GM12878 (cell line): ENCODE results near the gene LSP1.

Source experiments
- CTCF ChIP-seq, 3 experiments: IDR thresholded peaks in 2 of 3; conservative IDR thresholded peaks in 1 of 3; 2 replicates each; pipeline ENCODE4 v1.5.1; 2011; ENCODE audit warnings: low read depth in 3 of 3, low read length in 3 of 3, mild to moderate bottlenecking in 3 of 3, control low read depth in 2 of 3, moderate library complexity in 2 of 3, inconsistent platforms in 1 of 3, mixed read lengths in 1 of 3; ENCODE audit not compliant: control insufficient read depth in 2 of 3, insufficient read depth in 1 of 3; ENCODE audit errors: extremely low read depth in 1 of 3
- KDM1A ChIP-seq: fragments of 200-600 bp; sonication (generic); IDR thresholded peaks from 2 replicates; pipeline ENCODE4 v1.6.1; 2016; ENCODE audit warnings: borderline replicate concordance
- NFXL1 ChIP-seq: fragments of 450-650 bp; IDR thresholded peaks from 2 replicates; pipeline ENCODE4 v1.6.1; 2017; ENCODE audit warnings: antibody characterized with exemption, mild to moderate bottlenecking, borderline replicate concordance
- NR2C1 ChIP-seq: fragments of 450-650 bp; IDR thresholded peaks from 2 replicates; pipeline ENCODE4 v1.6.1; 2017; ENCODE audit warnings: antibody characterized with exemption, mild to moderate bottlenecking, moderate library complexity
- PBX3 ChIP-seq: IDR thresholded peaks from 2 replicates; pipeline ENCODE4 v1.6.1; 2011; ENCODE audit warnings: mild to moderate bottlenecking, low read depth, low read length, moderate library complexity; ENCODE audit not compliant: insufficient replicate concordance
- POLR2AphosphoS5 ChIP-seq: IDR thresholded peaks from 2 replicates; pipeline ENCODE4 v1.6.1; 2011; ENCODE audit warnings: mild to moderate bottlenecking, low read length, inconsistent platforms
- STAT3 ChIP-seq: IDR thresholded peaks from 2 replicates; pipeline ENCODE4 v1.6.1; 2011; ENCODE audit warnings: low read depth, low read length, improper control_type of control experiment
- ZNF384 ChIP-seq: IDR thresholded peaks from 2 replicates; pipeline ENCODE4 v1.6.1; 2012; ENCODE audit warnings: low read depth, mild to moderate bottlenecking, low read length, improper control_type of control experiment, borderline replicate concordance

GRCh38 chr11:1908618-1909017 is 55.7 kb downstream of the LSP1 start:
- TF ChIP-seq STAT3 (no peak), POLR2AphosphoS5 (no peak), NR2C1 (no peak), ZNF384 (no peak), KDM1A (no peak), PBX3 (no peak), NFXL1 (no peak), CTCF (IDR thresholded peaks at IDR 0.05 in 2 of 3, conservative IDR thresholded peaks at IDR 0.05 in 1 of 3; ENCODE audit: control insufficient read depth in 2 of 3, extremely low read depth in 1 of 3, insufficient read depth in 1 of 3, low read depth in 3 of 3, low read length in 3 of 3) (no peak)
